HepG2 (cell line): ENCODE data around the gene MRNIP. TPM values are rescaled to one million over a fixed set of nuclear protein-coding genes. Genes with fewer than 3 reads are reported as not detected.

ENCODE experiments used
- ATAC-seq: fragments of 200-7000 bp; cut with Tn5 transposase; 3 replicates; pipeline ENCODE4 v1.9.1; 2020; ENCODE audit warnings: mild to moderate bottlenecking, moderate library complexity
- BruUV-seq: library from RNA; stranded (reverse); fragments of 400-500 nt; replicated peaks from 2 replicates; lab custom pipeline; 2021; lab: Mats Ljungman, UMichigan
- CTCF ChIA-PET: fragments of 300-600 bp; formaldehyde crosslinking; extraction: SDS; loops from one replicate; lab custom pipeline; 2021; ENCODE audit warnings: low total read pairs, inconsistent platforms, low intra/inter-chr PET ratio; lab: Yijun Ruan, JAX
- POLR2A ChIA-PET: fragments of 350-600 bp; sonication (Branson Sonifier 250); formaldehyde crosslinking; loops from one replicate; lab custom pipeline; 2020; ENCODE audit warnings: antibody characterized with exemption, inconsistent platforms; lab: Yijun Ruan, JAX
- DNase-seq: peaks from one replicate; pipeline ENCODE4 v3.0.0-alpha.2; 2015; ENCODE audit warnings: low spot score
- FAIRE-seq: peaks from 3 replicates; lab custom pipeline; 2011; peaks lifted over from hg19 to GRCh38; lab: Jason Lieb, UNC
- H2AFZ ChIP-seq: one replicate; pipeline ENCODE4 v1.6.1; 2011; ENCODE audit warnings: low read length, inconsistent platforms
- H3K27ac ChIP-seq: fragments of 300-600 bp; 3 replicates; pipeline ENCODE4 v1.8.0; 2011; ENCODE audit warnings: mixed run types, mild to moderate bottlenecking, mixed read lengths, low read length, inconsistent platforms; ENCODE audit not compliant: insufficient read depth; ENCODE audit errors: extremely low read length
- H3K27me3 ChIP-seq, 2 experiments: fragments of 200-600 bp in 1 of 2; 2 replicates in 1 of 2; 3 replicates in 1 of 2; pipeline versions ENCODE4 v1.6.0 to v1.8.0; 2011; ENCODE audit warnings: low read length in 2 of 2, mild to moderate bottlenecking in 2 of 2, moderate library complexity in 2 of 2, inconsistent platforms in 1 of 2; ENCODE audit not compliant: insufficient read depth in 2 of 2, control insufficient read depth in 1 of 2
- H3K36me3 ChIP-seq, 2 experiments: fragments of 200-600 bp in 1 of 2; replicated peaks in 1 of 2; 2 replicates in 1 of 2; 3 replicates in 1 of 2; pipeline versions ENCODE4 v1.5.1 to v1.8.0; 2011; ENCODE audit warnings: low read length in 2 of 2, inconsistent platforms in 1 of 2; ENCODE audit not compliant: insufficient read depth in 2 of 2, control insufficient read depth in 1 of 2
- H3K4me1 ChIP-seq: 2 replicates; pipeline ENCODE4 v1.5.1; 2012; ENCODE audit warnings: low read length, inconsistent platforms; ENCODE audit not compliant: insufficient read depth
- H3K4me2 ChIP-seq: 2 replicates; pipeline ENCODE4 v1.6.0; 2011; ENCODE audit warnings: low read depth, low read length, inconsistent platforms
- H3K4me3 ChIP-seq, 3 experiments: fragments of 200-600 bp in 1 of 3; sonication (generic), shearing (Covaris generic) in 1 of 3; replicated peaks in 1 of 3; 2 replicates each; pipeline ENCODE4 v1.5.1; 2011 to 2016; ENCODE audit warnings: low read length in 3 of 3, inconsistent platforms in 2 of 3, low read depth in 2 of 3, mild to moderate bottlenecking in 2 of 3, control low read depth in 1 of 3, mixed read lengths in 1 of 3; ENCODE audit not compliant: insufficient read depth in 1 of 3
- H3K79me2 ChIP-seq: one replicate; pipeline ENCODE4 v1.6.1; 2011; ENCODE audit warnings: low read length, inconsistent platforms; ENCODE audit not compliant: insufficient read depth
- H3K9ac ChIP-seq: 2 replicates; pipeline ENCODE4 v1.6.0; 2011; ENCODE audit warnings: mild to moderate bottlenecking, low read depth, low read length, inconsistent platforms; ENCODE audit not compliant: insufficient read depth
- H3K9me3 ChIP-seq: 2 replicates; pipeline ENCODE4 v1.5.1; 2012; ENCODE audit warnings: mild to moderate bottlenecking, low read length
- H4K20me1 ChIP-seq: 2 replicates; pipeline ENCODE4 v1.6.0; 2011; ENCODE audit warnings: inconsistent platforms, mild to moderate bottlenecking, low read length, moderate library complexity; ENCODE audit not compliant: insufficient read depth
- ARID4A ChIP-seq: sonication (generic); formaldehyde crosslinking; IDR thresholded peaks from 2 replicates; pipeline ENCODE4 v1.5.0; 2020; ENCODE audit warnings: mild to moderate bottlenecking, missing genetic modification reagents, borderline replicate concordance
- BRD4 ChIP-seq: sonication (generic); formaldehyde crosslinking; IDR thresholded peaks from 2 replicates; pipeline ENCODE4 v1.4.0; 2020; ENCODE audit warnings: missing genetic modification reagents
- FOXO4 ChIP-seq: sonication (generic); formaldehyde crosslinking; conservative IDR thresholded peaks from 2 replicates; pipeline ENCODE4 v1.8.1; 2023; ENCODE audit warnings: missing genetic modification reagents
- HMG20A ChIP-seq: IDR thresholded peaks from 2 replicates; pipeline ENCODE4 v1.6.1; 2016; ENCODE audit warnings: borderline replicate concordance
- KLF9 ChIP-seq: IDR thresholded peaks from 2 replicates; pipeline ENCODE4 v1.6.1; 2016; ENCODE audit warnings: low read depth
- MLLT10 ChIP-seq: sonication (generic); formaldehyde crosslinking; IDR thresholded peaks from 2 replicates; pipeline ENCODE4 v1.4.0; 2020; ENCODE audit warnings: missing genetic modification reagents
- RARG ChIP-seq: sonication (generic); formaldehyde crosslinking; IDR thresholded peaks from 2 replicates; pipeline ENCODE4 v1.4.0; 2020; ENCODE audit warnings: low read depth, mild to moderate bottlenecking, missing genetic modification reagents
- ZNF496 ChIP-seq: sonication (generic); formaldehyde crosslinking; IDR thresholded peaks from 2 replicates; pipeline ENCODE4 v1.8.1; 2023; ENCODE audit warnings: mild to moderate bottlenecking, moderate library complexity, missing genetic modification reagents; ENCODE audit not compliant: insufficient replicate concordance
- WGBS: methylation state at CpG from one replicate; pipeline ENCODE4 v1.1.6; 2017; ENCODE audit warnings: low lambda C conversion rate; 5-methylcytosine and 5-hydroxymethylcytosine counted together
- in situ Hi-C: cut with HindIII; loops from 2 replicates; pipeline ENCODE4 v1.10.0; 2017; ENCODE audit warnings: low pct_unique_long_range_greater_than_20kb; ENCODE audit not compliant: extremely low pct_ligation_motif_present
- intact Hi-C: fragments of 100-400 bp; cut with micrococcal nuclease; formaldehyde crosslinking; loops from one replicate; pipeline ENCODE4 v1.10.0; 2022; ENCODE audit not compliant: unreplicated experiment
- polyA plus RNA-seq, 8 experiments: library from polyadenylated mRNA; depleted of rRNA in 3 of 8; stranded (reverse) in 7 of 8; unstranded in 1 of 8; fragments of >200 nt; fragmentation: Illumina TruSeq in 4 of 8; extraction: Trizol in 4 of 8; gene quantifications; 2 replicates each; pipeline versions ENCODE4 v1.2.1 to v1.2.3, GENCODE V29; 2011 to 2016; ENCODE audit warnings: low read depth in 4 of 8, missing spikeins in 1 of 8, mixed read lengths in 1 of 8; ENCODE audit not compliant: insufficient read depth in 1 of 8
- total RNA-seq, 5 experiments: library from RNA; depleted of rRNA; stranded (reverse); fragments of >200 nt; fragmentation: Illumina TruSeq; extraction: Trizol; gene quantifications; 2 replicates each; pipeline ENCODE4 v1.2.3, GENCODE V29; 2016; ENCODE audit warnings: low read depth in 1 of 5

Gene MRNIP
- total and polyA plus RNA-seq, 2 of the 13 experiments (the other 11 are each of a cell fraction or from before 2014, with no cell fraction given): 15.5 to 34.1 TPM

- DNase-seq (no peak), FAIRE-seq (no peak)
- intact Hi-C loops (no loop called here), in situ Hi-C loops (no loop called here)
- Histone ChIP-seq H3K4me3 (no peak overlapping the region), H3K4me1 (no peaks in the 10 kb centered on the region), H3K36me3 (peaks cover 15 to 48% of the 10 kb centered on the region in 2 experiments), H3K9ac (no peak overlapping the region), H3K27ac (no peak overlapping the region), H2AFZ (no peak overlapping the region), H3K4me2 (no peak overlapping the region), H3K9me3 (peaks cover 28% of the 10 kb centered on the region), H3K27me3 (no peaks in the 10 kb centered on the region), H3K79me2 (no peaks in the 10 kb centered on the region)
- 96% methylated on average over 25 of the region's 25 CpGs for WGBS
- CTCF ChIA-PET: no interaction called here
- BruUV-seq: no TSS peak
- TF ChIP-seq HMG20A (CRISPR knock-in tag) (no peak), ZNF496 (CRISPR knock-in tag) (no peak), BRD4 (CRISPR knock-in tag) (no peak), MLLT10 (CRISPR knock-in tag) (no peak), FOXO4 (CRISPR knock-in tag) (no peak), RARG (no peak), KLF9 (CRISPR knock-in tag) (no peak), ARID4A (no peak)
- TF ChIP-seq, all 625 proteins: peak for 0
- ATAC-seq: no peak
- no peaks in the 10 kb centered on the region for H4K20me1 ChIP-seq
- POLR2A ChIA-PET: no interaction called here
Observed at GRCh38 chr5:179880848-179881590, 22.4 kb upstream of the MRNIP start.
